WTC11 (cell line): ENCODE data around the gene PTPRT. TPM values are rescaled to one million over a fixed set of nuclear protein-coding genes. Genes with fewer than 3 reads are reported as not detected.

Experiments
- ATAC-seq: fragments of 200-7000 bp; cut with Tn5 transposase; 2 replicates; pipeline ENCODE4 v1.10.0; 2021; ENCODE audit warnings: mild to moderate bottlenecking, moderate library complexity
- CTCF ChIA-PET: fragments of 300-600 bp; sonication (Branson Sonifier 250); formaldehyde crosslinking; loops from one replicate; lab custom pipeline; 2021; ENCODE audit warnings: antibody characterized with exemption; lab: Charles Lee
- POLR2A ChIA-PET: fragments of 350-600 bp; sonication (Branson Sonifier 250); formaldehyde crosslinking; loops from one replicate; lab custom pipeline; 2021; ENCODE audit warnings: antibody characterized with exemption; lab: Charles Lee
- DNase-seq: peaks from one replicate; pipeline ENCODE4 v3.0.0; 2021; ENCODE audit warnings: low spot score
- H3K27ac Mint-ChIP-seq: 2 replicates; pipeline ENCODE4 v1.8.0; 2021; ENCODE audit warnings: mixed read lengths
- H3K27me3 Mint-ChIP-seq: 2 replicates; pipeline ENCODE4 v1.8.0; 2021; ENCODE audit warnings: low read depth, mild to moderate bottlenecking, moderate library complexity, mixed read lengths
- H3K36me3 Mint-ChIP-seq: 2 replicates; pipeline ENCODE4 v1.8.0; 2021; ENCODE audit warnings: mixed read lengths
- H3K4me1 Mint-ChIP-seq: 2 replicates; pipeline ENCODE4 v1.8.0; 2022; ENCODE audit warnings: mixed read lengths
- H3K4me3 Mint-ChIP-seq: 2 replicates; pipeline ENCODE4 v1.8.0; 2021; ENCODE audit warnings: mild to moderate bottlenecking, moderate library complexity, mixed read lengths
- H3K9me3 Mint-ChIP-seq: 2 replicates; pipeline ENCODE4 v1.8.0; 2021; ENCODE audit warnings: mixed read lengths
- GABPB1 ChIP-seq: sonication (generic); formaldehyde crosslinking; IDR thresholded peaks from 2 replicates; pipeline ENCODE4 v1.8.1; 2023; ENCODE audit warnings: mild to moderate bottlenecking, missing genetic modification reagents
- HMGA2 ChIP-seq: fragments of 250-450 bp; sonication (Bioruptor Pico); IDR thresholded peaks from 2 replicates; pipeline ENCODE4 v1.4.0; 2021; ENCODE audit warnings: mild to moderate bottlenecking, moderate library complexity
- KAT7 ChIP-seq: sonication (generic); formaldehyde crosslinking; IDR thresholded peaks from 2 replicates; pipeline ENCODE4 v1.8.1; 2023; ENCODE audit warnings: missing genetic modification reagents, mild to moderate bottlenecking, borderline replicate concordance
- NR1H2 ChIP-seq: sonication (generic); formaldehyde crosslinking; IDR thresholded peaks from 2 replicates; pipeline ENCODE4 v1.9.0; 2021; ENCODE audit warnings: mild to moderate bottlenecking, moderate library complexity, missing genetic modification reagents
- NR2C2 ChIP-seq: sonication (generic); formaldehyde crosslinking; IDR thresholded peaks from 2 replicates; pipeline ENCODE4 v1.8.0; 2022; ENCODE audit warnings: mild to moderate bottlenecking, missing genetic modification reagents
- USF1 ChIP-seq: sonication (generic); formaldehyde crosslinking; IDR thresholded peaks from 2 replicates; pipeline ENCODE4 v1.8.0; 2022; ENCODE audit warnings: mild to moderate bottlenecking, missing genetic modification reagents
- ZNF317 ChIP-seq: sonication (generic); formaldehyde crosslinking; IDR thresholded peaks from 2 replicates; pipeline ENCODE4 v1.8.1; 2023; ENCODE audit warnings: low read depth, mild to moderate bottlenecking, moderate library complexity, missing genetic modification reagents, borderline replicate concordance
- ZNF512 ChIP-seq: sonication (generic); formaldehyde crosslinking; IDR thresholded peaks from 2 replicates; pipeline ENCODE4 v1.8.1; 2022; ENCODE audit warnings: missing genetic modification reagents, borderline replicate concordance
- total RNA-seq: library from RNA; stranded (reverse); gene quantifications from 3 replicates; pipeline ENCODE4 v1.2.3, GENCODE V29; 2021
- TF ChIP-seq, protein P1 (sequence below): sonication (generic); formaldehyde crosslinking; IDR thresholded peaks from 2 replicates; pipeline ENCODE4 v1.8.1; 2023; ENCODE audit warnings: mild to moderate bottlenecking, missing genetic modification reagents
- TF ChIP-seq, protein P2 (sequence below): fragments of 250-450 bp; sonication (Bioruptor Pico); IDR thresholded peaks from 2 replicates; pipeline ENCODE4 v1.9.0; 2021; ENCODE audit warnings: mild to moderate bottlenecking
- TF ChIP-seq, protein P3 (sequence below): fragments of 250-450 bp; sonication (Bioruptor Pico); IDR thresholded peaks from 2 replicates; pipeline ENCODE4 v1.9.0; 2021; ENCODE audit warnings: mild to moderate bottlenecking, borderline replicate concordance
- TF ChIP-seq, protein P4 (sequence below): sonication (generic); formaldehyde crosslinking; IDR thresholded peaks from 2 replicates; pipeline ENCODE4 v1.8.1; 2022; ENCODE audit warnings: low read depth, missing genetic modification reagents, borderline replicate concordance

The PTPRT gene
- total RNA-seq, 1 experiment from 2014 or later, result 1.1 TPM

GRCh38 chr20:42095221-42095620 is 1094.5 kb downstream of the PTPRT start:
- CTCF ChIA-PET, result no interaction called here

DNA sequence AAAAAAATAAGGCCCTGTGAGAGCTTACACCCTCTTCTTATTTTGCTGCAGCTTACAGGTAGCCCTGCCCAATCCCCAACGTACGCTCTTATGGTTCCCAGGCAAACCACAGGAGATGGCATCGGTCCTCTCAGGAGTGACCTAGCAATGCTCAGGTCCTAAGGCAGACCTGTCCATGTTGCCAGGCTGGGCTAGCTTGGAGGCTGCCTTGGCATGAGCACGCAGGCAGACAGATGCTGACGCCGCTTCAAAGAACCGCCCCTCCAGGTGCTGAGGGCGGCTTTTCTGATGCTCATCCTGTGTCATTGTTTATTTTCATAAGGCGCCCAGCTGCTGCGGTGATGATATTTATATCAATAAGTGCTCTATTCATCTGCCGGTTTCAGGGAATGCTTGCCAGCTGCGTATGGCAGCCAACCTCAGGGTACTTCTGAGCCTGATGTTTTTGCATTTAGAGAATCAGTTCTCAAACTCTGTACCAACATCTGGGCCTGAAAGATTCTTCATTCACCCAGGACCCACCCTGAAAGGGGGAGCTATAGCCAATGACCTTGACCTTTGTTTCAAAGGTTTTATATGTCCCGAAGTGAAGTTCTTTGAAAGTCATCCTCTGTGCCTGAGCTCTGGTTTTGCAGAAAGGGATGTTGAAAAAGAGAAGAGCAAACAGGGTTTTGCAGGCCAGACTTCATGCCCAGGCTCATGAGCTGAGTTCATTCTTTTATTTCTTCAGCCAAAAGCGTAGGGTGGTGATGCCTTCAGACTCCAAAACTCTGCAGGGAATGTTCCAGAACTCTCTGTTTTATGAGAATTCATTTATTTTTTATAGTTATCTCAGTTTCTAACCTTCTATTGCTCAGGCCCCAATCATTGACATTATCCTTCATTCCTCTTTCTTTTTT is 1095.9 kb downstream of the PTPRT start:
- DNase-seq (no peak), ATAC-seq (no peak)
- ChIA-PET POLR2A (interaction anchor here (0.6 kb wide), 1 partner anchor 68 kb away, joined by 4 read pairs; no protein-coding TSS in a partner anchor), CTCF (no interaction called here)
- H3K4me3 Mint-ChIP-seq, result no peak overlapping the region
- no peaks in the 10 kb centered on the region; the same call in 1 of the 2 replicates for H3K27me3 Mint-ChIP-seq
- H3K27ac Mint-ChIP-seq, result no peak overlapping the region
- no peaks in the 10 kb centered on the region for H3K9me3 Mint-ChIP-seq
- H3K36me3 Mint-ChIP-seq, result no peaks in the 10 kb centered on the region
- H3K4me1 Mint-ChIP-seq, result no peaks in the 10 kb centered on the region
- TF ChIP-seq NR2C2 (no peak), NR1H2 (CRISPR knock-in tag) (no peak), ZNF512 (no peak), ZNF317 (CRISPR knock-in tag) (no peak)
- TF ChIP-seq, protein P1, sequence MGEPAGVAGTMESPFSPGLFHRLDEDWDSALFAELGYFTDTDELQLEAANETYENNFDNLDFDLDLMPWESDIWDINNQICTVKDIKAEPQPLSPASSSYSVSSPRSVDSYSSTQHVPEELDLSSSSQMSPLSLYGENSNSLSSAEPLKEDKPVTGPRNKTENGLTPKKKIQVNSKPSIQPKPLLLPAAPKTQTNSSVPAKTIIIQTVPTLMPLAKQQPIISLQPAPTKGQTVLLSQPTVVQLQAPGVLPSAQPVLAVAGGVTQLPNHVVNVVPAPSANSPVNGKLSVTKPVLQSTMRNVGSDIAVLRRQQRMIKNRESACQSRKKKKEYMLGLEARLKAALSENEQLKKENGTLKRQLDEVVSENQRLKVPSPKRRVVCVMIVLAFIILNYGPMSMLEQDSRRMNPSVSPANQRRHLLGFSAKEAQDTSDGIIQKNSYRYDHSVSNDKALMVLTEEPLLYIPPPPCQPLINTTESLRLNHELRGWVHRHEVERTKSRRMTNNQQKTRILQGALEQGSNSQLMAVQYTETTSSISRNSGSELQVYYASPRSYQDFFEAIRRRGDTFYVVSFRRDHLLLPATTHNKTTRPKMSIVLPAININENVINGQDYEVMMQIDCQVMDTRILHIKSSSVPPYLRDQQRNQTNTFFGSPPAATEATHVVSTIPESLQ (CRISPR knock-in tag), result no peak
- TF ChIP-seq, protein P2, sequence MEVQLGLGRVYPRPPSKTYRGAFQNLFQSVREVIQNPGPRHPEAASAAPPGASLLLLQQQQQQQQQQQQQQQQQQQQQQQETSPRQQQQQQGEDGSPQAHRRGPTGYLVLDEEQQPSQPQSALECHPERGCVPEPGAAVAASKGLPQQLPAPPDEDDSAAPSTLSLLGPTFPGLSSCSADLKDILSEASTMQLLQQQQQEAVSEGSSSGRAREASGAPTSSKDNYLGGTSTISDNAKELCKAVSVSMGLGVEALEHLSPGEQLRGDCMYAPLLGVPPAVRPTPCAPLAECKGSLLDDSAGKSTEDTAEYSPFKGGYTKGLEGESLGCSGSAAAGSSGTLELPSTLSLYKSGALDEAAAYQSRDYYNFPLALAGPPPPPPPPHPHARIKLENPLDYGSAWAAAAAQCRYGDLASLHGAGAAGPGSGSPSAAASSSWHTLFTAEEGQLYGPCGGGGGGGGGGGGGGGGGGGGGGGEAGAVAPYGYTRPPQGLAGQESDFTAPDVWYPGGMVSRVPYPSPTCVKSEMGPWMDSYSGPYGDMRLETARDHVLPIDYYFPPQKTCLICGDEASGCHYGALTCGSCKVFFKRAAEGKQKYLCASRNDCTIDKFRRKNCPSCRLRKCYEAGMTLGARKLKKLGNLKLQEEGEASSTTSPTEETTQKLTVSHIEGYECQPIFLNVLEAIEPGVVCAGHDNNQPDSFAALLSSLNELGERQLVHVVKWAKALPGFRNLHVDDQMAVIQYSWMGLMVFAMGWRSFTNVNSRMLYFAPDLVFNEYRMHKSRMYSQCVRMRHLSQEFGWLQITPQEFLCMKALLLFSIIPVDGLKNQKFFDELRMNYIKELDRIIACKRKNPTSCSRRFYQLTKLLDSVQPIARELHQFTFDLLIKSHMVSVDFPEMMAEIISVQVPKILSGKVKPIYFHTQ (CRISPR knock-in tag), result no peak

More at GRCh38 chr20:42095221-42095620, 1094.5 kb downstream of the PTPRT start:
- POLR2A ChIA-PET, result no interaction called here
- no peaks in the 10 kb centered on the region for H3K9me3 Mint-ChIP-seq
- ATAC-seq, result no peak
- no peaks in the 10 kb centered on the region for H3K36me3 Mint-ChIP-seq
- H3K27ac Mint-ChIP-seq, result peak overlapping the region; percentile 9; the same call in 1 of the 2 replicates
- no peak for DNase-seq
- no peak overlapping the region for H3K4me3 Mint-ChIP-seq
- H3K4me1 Mint-ChIP-seq, result peaks cover 4% of the 10 kb centered on the region
- TF ChIP-seq, protein P3, sequence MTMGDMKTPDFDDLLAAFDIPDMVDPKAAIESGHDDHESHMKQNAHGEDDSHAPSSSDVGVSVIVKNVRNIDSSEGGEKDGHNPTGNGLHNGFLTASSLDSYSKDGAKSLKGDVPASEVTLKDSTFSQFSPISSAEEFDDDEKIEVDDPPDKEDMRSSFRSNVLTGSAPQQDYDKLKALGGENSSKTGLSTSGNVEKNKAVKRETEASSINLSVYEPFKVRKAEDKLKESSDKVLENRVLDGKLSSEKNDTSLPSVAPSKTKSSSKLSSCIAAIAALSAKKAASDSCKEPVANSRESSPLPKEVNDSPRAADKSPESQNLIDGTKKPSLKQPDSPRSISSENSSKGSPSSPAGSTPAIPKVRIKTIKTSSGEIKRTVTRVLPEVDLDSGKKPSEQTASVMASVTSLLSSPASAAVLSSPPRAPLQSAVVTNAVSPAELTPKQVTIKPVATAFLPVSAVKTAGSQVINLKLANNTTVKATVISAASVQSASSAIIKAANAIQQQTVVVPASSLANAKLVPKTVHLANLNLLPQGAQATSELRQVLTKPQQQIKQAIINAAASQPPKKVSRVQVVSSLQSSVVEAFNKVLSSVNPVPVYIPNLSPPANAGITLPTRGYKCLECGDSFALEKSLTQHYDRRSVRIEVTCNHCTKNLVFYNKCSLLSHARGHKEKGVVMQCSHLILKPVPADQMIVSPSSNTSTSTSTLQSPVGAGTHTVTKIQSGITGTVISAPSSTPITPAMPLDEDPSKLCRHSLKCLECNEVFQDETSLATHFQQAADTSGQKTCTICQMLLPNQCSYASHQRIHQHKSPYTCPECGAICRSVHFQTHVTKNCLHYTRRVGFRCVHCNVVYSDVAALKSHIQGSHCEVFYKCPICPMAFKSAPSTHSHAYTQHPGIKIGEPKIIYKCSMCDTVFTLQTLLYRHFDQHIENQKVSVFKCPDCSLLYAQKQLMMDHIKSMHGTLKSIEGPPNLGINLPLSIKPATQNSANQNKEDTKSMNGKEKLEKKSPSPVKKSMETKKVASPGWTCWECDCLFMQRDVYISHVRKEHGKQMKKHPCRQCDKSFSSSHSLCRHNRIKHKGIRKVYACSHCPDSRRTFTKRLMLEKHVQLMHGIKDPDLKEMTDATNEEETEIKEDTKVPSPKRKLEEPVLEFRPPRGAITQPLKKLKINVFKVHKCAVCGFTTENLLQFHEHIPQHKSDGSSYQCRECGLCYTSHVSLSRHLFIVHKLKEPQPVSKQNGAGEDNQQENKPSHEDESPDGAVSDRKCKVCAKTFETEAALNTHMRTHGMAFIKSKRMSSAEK (CRISPR knock-in tag), result no peak
- TF ChIP-seq KAT7 (CRISPR knock-in tag) (no peak), USF1 (no peak), HMGA2 (CRISPR knock-in tag) (no peak), GABPB1 (CRISPR knock-in tag) (no peak), NR1H2 (CRISPR knock-in tag) (no peak)
- TF ChIP-seq, protein P4, sequence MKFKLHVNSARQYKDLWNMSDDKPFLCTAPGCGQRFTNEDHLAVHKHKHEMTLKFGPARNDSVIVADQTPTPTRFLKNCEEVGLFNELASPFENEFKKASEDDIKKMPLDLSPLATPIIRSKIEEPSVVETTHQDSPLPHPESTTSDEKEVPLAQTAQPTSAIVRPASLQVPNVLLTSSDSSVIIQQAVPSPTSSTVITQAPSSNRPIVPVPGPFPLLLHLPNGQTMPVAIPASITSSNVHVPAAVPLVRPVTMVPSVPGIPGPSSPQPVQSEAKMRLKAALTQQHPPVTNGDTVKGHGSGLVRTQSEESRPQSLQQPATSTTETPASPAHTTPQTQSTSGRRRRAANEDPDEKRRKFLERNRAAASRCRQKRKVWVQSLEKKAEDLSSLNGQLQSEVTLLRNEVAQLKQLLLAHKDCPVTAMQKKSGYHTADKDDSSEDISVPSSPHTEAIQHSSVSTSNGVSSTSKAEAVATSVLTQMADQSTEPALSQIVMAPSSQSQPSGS, result no peak
- H3K27me3 Mint-ChIP-seq, result no peaks in the 10 kb centered on the region; the same call in 1 of the 2 replicates
